HEK293 (cell line): ENCODE measurements around the gene CRYBG2.

Experiments used
- AEBP2 ChIP-seq: fragments of 450-650 bp; formaldehyde crosslinking; IDR thresholded peaks from 2 replicates; pipeline ENCODE4 v1.5.1; 2016; ENCODE audit warnings: missing biosample characterization, missing genetic modification characterization, borderline replicate concordance
- ATF2 ChIP-seq: fragments of 450-650 bp; formaldehyde crosslinking; IDR thresholded peaks from 2 replicates; pipeline ENCODE4 v1.5.1; 2016; ENCODE audit warnings: missing biosample characterization, missing genetic modification characterization, low read depth
- HOXD13 ChIP-seq: sonication (generic); formaldehyde crosslinking; IDR thresholded peaks from 2 replicates; pipeline ENCODE4 v1.8.0; 2022; ENCODE audit warnings: missing genetic modification reagents, borderline replicate concordance
- KLF10 ChIP-seq: fragments of 450-650 bp; IDR thresholded peaks from 2 replicates; pipeline ENCODE4 v1.5.1; 2018; ENCODE audit warnings: missing biosample characterization, mild to moderate bottlenecking, missing genetic modification characterization
- MZF1 ChIP-seq: fragments of 450-650 bp; formaldehyde crosslinking; IDR thresholded peaks from 2 replicates; pipeline ENCODE4 v1.5.1; 2017; ENCODE audit warnings: missing biosample characterization, missing genetic modification characterization, borderline replicate concordance
- PATZ1 ChIP-seq: fragments of 450-650 bp; formaldehyde crosslinking; IDR thresholded peaks from 2 replicates; pipeline ENCODE4 v1.5.1; 2016; ENCODE audit warnings: missing biosample characterization, missing genetic modification characterization
- SCRT2 ChIP-seq: fragments of 450-650 bp; formaldehyde crosslinking; IDR thresholded peaks from 2 replicates; pipeline ENCODE4 v1.5.1; 2016; ENCODE audit warnings: missing biosample characterization, missing genetic modification characterization
- SP7 ChIP-seq: fragments of 450-650 bp; formaldehyde crosslinking; IDR thresholded peaks from 2 replicates; pipeline ENCODE4 v1.5.1; 2016; ENCODE audit warnings: missing biosample characterization, missing genetic modification characterization
- TSHZ1 ChIP-seq: fragments of 450-650 bp; formaldehyde crosslinking; IDR thresholded peaks from 2 replicates; pipeline ENCODE4 v1.5.1; 2016; ENCODE audit warnings: missing biosample characterization, missing genetic modification characterization, borderline replicate concordance
- ZBTB17 ChIP-seq: fragments of 450-650 bp; formaldehyde crosslinking; IDR thresholded peaks from 2 replicates; pipeline ENCODE4 v1.5.1; 2016; ENCODE audit warnings: missing biosample characterization, missing genetic modification characterization
- ZBTB48 ChIP-seq: fragments of 450-650 bp; formaldehyde crosslinking; IDR thresholded peaks from 2 replicates; pipeline ENCODE4 v1.5.1; 2016; ENCODE audit warnings: missing biosample characterization, missing genetic modification characterization
- ZFP37 ChIP-seq: fragments of 450-650 bp; formaldehyde crosslinking; IDR thresholded peaks from 2 replicates; pipeline ENCODE4 v1.5.1; 2016; ENCODE audit warnings: missing biosample characterization, missing genetic modification characterization
- ZNF121 ChIP-seq: fragments of 450-650 bp; formaldehyde crosslinking; IDR thresholded peaks from 2 replicates; pipeline ENCODE4 v1.5.1; 2016; ENCODE audit warnings: missing biosample characterization, missing genetic modification characterization
- ZNF16 ChIP-seq: fragments of 450-650 bp; formaldehyde crosslinking; IDR thresholded peaks from 2 replicates; pipeline ENCODE4 v1.5.1; 2016; ENCODE audit warnings: low read depth, missing biosample characterization, missing genetic modification characterization
- ZNF169 ChIP-seq: fragments of 450-650 bp; formaldehyde crosslinking; IDR thresholded peaks from 2 replicates; pipeline ENCODE4 v1.5.1; 2016; ENCODE audit warnings: missing biosample characterization, missing genetic modification characterization
- ZNF19 ChIP-seq: fragments of 450-650 bp; formaldehyde crosslinking; IDR thresholded peaks from 2 replicates; pipeline ENCODE4; 2016; ENCODE audit warnings: missing biosample characterization, missing genetic modification characterization, low read depth
- ZNF473 ChIP-seq: fragments of 450-650 bp; formaldehyde crosslinking; IDR thresholded peaks from 2 replicates; pipeline ENCODE4 v1.5.1; 2017; ENCODE audit warnings: missing biosample characterization, missing genetic modification characterization
- ZNF510 ChIP-seq: fragments of 450-650 bp; formaldehyde crosslinking; IDR thresholded peaks from 2 replicates; pipeline ENCODE4 v1.5.1; 2018; ENCODE audit warnings: mild to moderate bottlenecking, missing genetic modification characterization, missing biosample characterization; ENCODE audit not compliant: insufficient replicate concordance
- ZNF514 ChIP-seq: fragments of 450-650 bp; formaldehyde crosslinking; IDR thresholded peaks from 2 replicates; pipeline ENCODE4 v1.5.1; 2016; ENCODE audit warnings: missing biosample characterization, missing genetic modification characterization
- ZNF561 ChIP-seq: fragments of 450-650 bp; IDR thresholded peaks from 2 replicates; pipeline ENCODE4 v1.5.1; 2018; ENCODE audit warnings: missing biosample characterization, missing genetic modification characterization, borderline replicate concordance
- ZNF571 ChIP-seq: fragments of 450-650 bp; formaldehyde crosslinking; IDR thresholded peaks from 2 replicates; pipeline ENCODE4 v1.5.0; 2017; ENCODE audit warnings: missing biosample characterization, missing genetic modification characterization
- ZNF580 ChIP-seq: fragments of 450-650 bp; formaldehyde crosslinking; IDR thresholded peaks from 2 replicates; pipeline ENCODE4 v1.5.1; 2016; ENCODE audit warnings: missing biosample characterization, missing genetic modification characterization
- ZNF585B ChIP-seq: fragments of 450-650 bp; formaldehyde crosslinking; IDR thresholded peaks from 2 replicates; pipeline ENCODE4 v1.5.1; 2016; ENCODE audit warnings: missing biosample characterization, missing genetic modification characterization
- ZNF600 ChIP-seq: fragments of 450-650 bp; formaldehyde crosslinking; IDR thresholded peaks from 2 replicates; pipeline ENCODE4 v1.5.1; 2016; ENCODE audit warnings: missing biosample characterization, missing genetic modification characterization
- ZNF654 ChIP-seq: fragments of 450-650 bp; formaldehyde crosslinking; IDR thresholded peaks from 2 replicates; pipeline ENCODE4 v1.5.1; 2016; ENCODE audit warnings: low read depth, missing biosample characterization, missing genetic modification characterization
- TF ChIP-seq, protein P1 (sequence below): fragments of 450-650 bp; formaldehyde crosslinking; IDR thresholded peaks from 2 replicates; pipeline ENCODE4 v1.5.1; 2017; ENCODE audit warnings: missing biosample characterization, missing genetic modification characterization
- TF ChIP-seq, protein P2 (sequence below): fragments of 450-650 bp; formaldehyde crosslinking; IDR thresholded peaks from 2 replicates; pipeline ENCODE4 v1.5.1; 2016; ENCODE audit warnings: missing biosample characterization, missing genetic modification characterization, low read depth

CRYBG2 gene

DNA sequence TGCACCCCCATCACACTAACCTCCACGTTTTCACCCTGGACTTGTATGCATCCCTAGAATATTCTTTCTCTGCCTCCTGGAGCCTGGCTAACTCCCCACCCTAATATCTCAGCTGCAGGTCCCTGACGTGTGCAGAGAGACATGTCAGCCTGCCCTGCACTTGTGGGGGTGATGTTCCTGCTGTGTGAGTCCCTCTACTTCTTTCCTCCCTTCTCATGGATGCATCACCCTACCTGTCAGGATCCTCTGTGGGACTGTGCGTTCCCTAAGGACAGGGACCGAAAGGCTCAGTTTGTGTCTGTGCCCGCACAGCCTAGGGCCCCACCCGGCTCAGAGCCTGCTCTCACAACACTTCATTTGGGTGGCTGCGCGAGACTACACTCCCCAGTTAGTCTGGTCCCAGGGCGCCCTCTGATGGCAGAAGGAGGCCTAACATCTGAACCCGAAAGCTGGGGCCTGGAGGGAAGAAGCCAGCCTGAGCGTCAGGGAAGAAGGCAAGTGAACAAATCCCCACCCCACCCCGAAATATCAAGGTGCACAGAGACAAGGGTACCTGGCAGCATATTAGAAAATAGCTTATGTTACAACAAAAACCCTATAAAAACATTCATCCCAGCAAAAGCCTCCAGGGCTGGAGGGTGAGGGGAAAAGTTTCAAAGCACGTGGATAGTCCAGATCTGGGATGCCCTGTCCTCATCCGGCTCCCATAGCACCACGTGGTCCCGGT lies 32.5 kb downstream of the CRYBG2 start (continued):
- TF ChIP-seq AEBP2 (tag by site-specific recombination): no peak
- TF ChIP-seq ZNF514 (tag by site-specific recombination): no peak
- no peak for TF ChIP-seq ZNF571 (tag by site-specific recombination)
- TF ChIP-seq, protein P1, sequence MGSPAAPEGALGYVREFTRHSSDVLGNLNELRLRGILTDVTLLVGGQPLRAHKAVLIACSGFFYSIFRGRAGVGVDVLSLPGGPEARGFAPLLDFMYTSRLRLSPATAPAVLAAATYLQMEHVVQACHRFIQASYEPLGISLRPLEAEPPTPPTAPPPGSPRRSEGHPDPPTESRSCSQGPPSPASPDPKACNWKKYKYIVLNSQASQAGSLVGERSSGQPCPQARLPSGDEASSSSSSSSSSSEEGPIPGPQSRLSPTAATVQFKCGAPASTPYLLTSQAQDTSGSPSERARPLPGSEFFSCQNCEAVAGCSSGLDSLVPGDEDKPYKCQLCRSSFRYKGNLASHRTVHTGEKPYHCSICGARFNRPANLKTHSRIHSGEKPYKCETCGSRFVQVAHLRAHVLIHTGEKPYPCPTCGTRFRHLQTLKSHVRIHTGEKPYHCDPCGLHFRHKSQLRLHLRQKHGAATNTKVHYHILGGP (tag by site-specific recombination): no peak
- no peak for TF ChIP-seq SP7 (tag by site-specific recombination)
- peak; percentile 79; the same call in 1 of the 2 replicates for TF ChIP-seq ZBTB48
- 0 out of 2 replicates have a peak, but pooled peaks have one; percentile 32 for TF ChIP-seq PATZ1 (tag by site-specific recombination)
- TF ChIP-seq ZFP37 (tag by site-specific recombination): no peak
- TF ChIP-seq MZF1 (tag by site-specific recombination): no peak
- no peak for TF ChIP-seq ZNF19 (tag by site-specific recombination)
- TF ChIP-seq ZNF600 (tag by site-specific recombination): 0 out of 2 replicates have a peak, but pooled peaks have one; percentile 41
- TF ChIP-seq SCRT2: no peak
- no peak for TF ChIP-seq ZNF510 (tag by site-specific recombination)
- TF ChIP-seq ZNF121: no peak
- TF ChIP-seq ZNF654: peak; percentile 92
- no peak for TF ChIP-seq ZNF169 (tag by site-specific recombination)
- TF ChIP-seq ZNF473 (tag by site-specific recombination): no peak
- TF ChIP-seq, protein P2, sequence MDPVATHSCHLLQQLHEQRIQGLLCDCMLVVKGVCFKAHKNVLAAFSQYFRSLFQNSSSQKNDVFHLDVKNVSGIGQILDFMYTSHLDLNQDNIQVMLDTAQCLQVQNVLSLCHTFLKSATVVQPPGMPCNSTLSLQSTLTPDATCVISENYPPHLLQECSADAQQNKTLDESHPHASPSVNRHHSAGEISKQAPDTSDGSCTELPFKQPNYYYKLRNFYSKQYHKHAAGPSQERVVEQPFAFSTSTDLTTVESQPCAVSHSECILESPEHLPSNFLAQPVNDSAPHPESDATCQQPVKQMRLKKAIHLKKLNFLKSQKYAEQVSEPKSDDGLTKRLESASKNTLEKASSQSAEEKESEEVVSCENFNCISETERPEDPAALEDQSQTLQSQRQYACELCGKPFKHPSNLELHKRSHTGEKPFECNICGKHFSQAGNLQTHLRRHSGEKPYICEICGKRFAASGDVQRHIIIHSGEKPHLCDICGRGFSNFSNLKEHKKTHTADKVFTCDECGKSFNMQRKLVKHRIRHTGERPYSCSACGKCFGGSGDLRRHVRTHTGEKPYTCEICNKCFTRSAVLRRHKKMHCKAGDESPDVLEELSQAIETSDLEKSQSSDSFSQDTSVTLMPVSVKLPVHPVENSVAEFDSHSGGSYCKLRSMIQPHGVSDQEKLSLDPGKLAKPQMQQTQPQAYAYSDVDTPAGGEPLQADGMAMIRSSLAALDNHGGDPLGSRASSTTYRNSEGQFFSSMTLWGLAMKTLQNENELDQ (tag by site-specific recombination): no peak
- TF ChIP-seq ZNF580 (tag by site-specific recombination): no peak
- TF ChIP-seq TSHZ1 (tag by site-specific recombination): no peak
- TF ChIP-seq ZNF585B (tag by site-specific recombination): no peak
- no peak for TF ChIP-seq ZNF561 (tag by site-specific recombination)
- TF ChIP-seq KLF10 (tag by site-specific recombination): no peak
- TF ChIP-seq ZBTB17 (tag by site-specific recombination): no peak
- no peak for TF ChIP-seq ATF2 (tag by site-specific recombination)
- TF ChIP-seq ZNF16: no peak
- no peak for TF ChIP-seq HOXD13 (CRISPR knock-in tag)
